ENCODE data around the gene TIMELESS. TPM values are rescaled to one million over a fixed set of nuclear protein-coding genes. Genes with fewer than 3 reads are reported as not detected.
A peak's percentile ranks its signal among the peaks of the same experiment; 100 is the strongest.
"Not testable (repeated sequence)": the region's sequence is repeated elsewhere in the genome, so short reads cannot be mapped to it uniquely, and the experiment has no call there.

Gene TIMELESS
- total RNA-seq, 1 donor from 2014 or later = 11.7 TPM

DNA sequence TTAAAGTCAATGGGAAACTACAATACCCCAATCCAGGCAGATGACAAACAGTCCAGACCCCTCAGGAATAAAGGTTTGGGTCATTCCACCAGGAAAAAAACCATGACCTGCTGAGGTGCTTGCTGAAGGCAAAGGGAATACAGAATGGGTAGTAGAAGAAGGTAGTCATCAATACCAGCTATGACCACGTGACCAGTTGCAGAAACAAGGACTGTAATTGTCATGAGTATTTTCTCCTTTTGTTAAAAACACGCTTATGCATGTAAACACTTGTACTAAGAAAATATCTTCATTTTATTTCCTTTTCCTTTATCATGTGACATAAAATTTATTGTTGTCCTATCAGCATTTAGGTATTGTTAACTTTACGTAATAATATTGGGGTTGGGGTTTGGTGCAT is 45.0 kb downstream of the TIMELESS start:
- DNase-seq (ENCODE audit: low read depth in 2 of 2) = not testable (repeated sequence)

DNA sequence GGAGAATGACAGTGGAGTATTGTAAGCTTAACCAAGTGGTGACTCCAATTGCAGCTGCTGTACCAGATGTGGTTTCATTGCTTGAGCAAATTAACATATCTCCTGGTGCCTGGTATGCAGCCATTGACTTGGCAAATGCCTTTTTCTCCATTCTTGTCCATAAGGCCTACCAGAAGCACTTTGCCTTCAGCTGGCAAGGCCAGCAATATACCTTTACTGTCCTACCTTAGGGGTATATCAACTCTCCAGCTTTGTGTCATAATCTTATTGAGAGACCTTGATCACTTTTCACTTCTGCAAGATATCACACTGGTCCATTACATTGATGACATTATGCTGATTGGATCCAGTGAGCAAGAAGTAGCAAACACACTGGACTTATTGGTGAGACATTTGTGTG is 47.6 kb downstream of the TIMELESS start:
- DNase-seq (ENCODE audit: low read depth in 2 of 2) = not testable (repeated sequence)

DNA sequence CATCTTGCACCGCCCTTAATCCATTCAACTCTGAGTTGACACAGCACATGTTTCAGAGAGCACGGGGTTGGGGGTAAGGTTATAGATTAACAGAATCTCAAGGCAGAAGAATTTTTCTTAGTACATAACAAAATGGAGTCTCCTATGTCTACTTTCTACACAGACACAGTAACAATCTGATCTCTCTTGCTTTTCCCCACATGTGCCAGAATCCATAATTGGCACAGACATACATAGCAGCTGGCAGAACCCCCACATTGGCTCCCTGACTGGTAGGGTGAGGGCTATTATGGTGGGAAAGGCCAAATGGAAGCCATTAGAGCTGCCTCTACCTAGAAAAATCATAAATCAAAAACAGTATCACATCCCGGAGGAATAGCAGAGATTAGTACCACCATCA is 48.1 kb downstream of the TIMELESS start:
- not testable (repeated sequence) for DNase-seq (ENCODE audit: low read depth in 2 of 2)

DNA sequence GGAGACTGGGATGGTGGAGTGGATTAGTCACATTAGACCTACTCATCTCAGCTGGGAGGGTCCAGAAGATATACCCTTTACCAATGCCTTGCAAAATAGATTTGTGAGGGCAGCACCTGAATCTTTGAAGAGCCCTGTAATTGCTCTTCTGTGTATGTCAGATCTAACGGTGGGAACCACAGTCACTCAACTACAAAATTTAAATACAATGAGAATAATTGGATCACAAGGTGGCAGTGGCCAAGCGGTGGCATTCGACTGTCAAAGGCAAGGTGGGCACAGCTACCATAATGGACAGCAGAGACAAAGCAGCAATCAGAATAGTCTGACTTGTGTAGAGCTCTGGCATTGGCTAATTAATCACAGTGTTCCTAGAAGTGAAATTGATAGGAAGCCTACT is 49.8 kb downstream of the TIMELESS start:
- DNase-seq (ENCODE audit: low read depth in 2 of 2) = not testable (repeated sequence)

DNA sequence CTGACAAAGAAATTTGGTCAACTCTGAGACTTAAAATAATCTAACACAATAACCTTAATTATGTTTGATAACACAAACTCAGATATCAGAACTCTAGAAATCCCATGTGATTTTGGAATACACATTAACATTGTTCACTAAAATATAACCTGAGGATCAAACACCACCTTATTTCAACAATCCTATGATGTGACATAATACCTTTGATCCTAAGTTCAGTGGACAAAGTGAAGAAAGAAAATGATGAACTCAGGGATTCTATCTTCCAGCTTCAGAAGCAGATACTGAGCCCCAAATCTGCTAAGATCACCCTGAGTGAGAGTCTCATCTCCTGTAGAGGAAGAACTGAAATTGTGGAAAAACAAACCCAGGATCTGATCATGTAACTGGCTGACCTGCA is 50.9 kb downstream of the TIMELESS start:
- no peak for DNase-seq (ENCODE audit: low read depth in 2 of 2)

DNA sequence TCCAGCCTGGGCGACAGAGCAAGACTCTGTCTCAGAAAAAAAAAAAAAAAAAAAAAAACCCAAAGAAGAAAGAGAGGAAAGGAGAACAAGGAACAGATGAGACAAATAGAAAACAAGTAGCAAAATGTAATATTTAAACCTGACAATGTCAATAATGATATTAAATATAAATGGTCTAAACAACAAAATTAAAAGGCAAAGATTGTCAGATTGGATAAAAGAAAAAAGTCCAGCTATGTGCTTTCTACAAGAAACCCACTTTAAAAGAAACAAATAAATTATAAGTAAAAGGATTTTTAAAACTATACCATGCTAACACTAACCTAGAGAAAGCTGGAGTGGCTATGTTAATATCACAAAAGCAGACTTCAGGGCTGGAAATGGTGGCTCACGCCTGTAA is 56.9 kb downstream of the TIMELESS start:
- DNase-seq (ENCODE audit: low read depth in 2 of 2) = no peak

DNA sequence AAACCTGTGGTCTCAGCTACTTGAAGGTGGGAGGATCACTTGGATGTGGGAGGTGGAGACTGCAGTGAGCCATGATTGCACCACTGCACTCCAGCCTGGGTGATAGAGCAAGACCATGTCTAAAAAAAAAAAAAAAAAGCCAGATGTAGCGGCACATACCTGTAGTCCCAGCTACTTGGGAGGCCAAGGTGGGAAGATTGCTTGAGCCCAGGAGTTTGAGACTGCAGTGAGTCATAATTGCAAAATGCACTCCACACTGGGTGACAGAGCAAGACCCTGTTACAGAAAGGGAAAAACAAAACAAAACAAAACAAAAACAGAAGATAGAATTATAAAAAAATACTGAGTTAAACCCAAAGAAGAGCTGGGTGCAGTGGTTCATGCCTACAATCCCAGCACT is 57.5 kb downstream of the TIMELESS start:
- DNase-seq (ENCODE audit: low read depth in 2 of 2) = no peak

DNA sequence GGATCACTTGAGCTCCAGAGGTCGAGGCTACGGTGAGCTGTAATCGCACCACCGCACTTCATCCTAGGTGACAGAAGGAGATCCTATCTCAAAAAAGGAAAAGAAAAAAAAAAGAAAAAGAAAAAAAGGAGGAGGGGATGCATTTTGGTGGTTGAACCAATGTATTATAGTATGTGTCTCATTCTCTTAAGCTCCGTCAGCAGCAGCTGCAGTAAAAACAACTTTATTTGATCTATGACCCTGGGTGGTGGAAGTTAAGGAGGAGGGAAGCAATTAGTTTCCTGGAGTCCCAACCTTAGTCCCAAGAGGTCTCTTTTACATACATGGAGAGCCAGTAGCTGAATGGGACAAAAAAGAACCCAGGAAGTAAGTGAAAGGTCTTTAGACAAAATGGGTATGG is 59.8 kb downstream of the TIMELESS start:
- no peak for DNase-seq (ENCODE audit: low read depth in 2 of 2)

DNA sequence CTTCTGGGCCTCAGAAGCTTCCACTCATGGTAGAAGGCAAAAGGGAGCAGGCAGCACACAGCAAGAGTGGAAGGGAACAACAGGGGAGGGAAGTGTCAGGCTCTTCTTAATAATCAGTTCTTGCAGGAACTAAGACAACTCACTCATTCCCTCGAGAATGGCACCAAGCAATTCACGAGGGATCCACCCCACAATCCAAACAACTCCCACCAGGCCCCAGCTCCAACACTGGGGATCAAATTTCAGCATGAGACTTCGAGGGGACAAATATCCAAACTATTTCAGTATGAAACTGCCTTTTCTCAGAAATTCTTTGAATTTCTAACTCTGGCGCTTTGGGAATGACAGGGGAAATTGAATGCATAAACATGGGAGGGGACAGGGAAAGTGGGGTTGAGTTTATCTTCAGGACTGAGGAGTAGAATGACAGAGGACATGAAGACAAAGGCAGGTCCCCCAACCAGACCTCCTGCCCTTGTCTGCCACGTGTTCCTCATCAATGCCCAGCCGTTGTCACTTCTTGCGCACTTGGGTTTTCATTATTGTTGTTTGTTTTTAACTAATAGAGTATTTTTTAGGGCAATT is 62.0 kb downstream of the TIMELESS start:
- no peak for DNase-seq (ENCODE audit: low read depth in 2 of 2)

DNA sequence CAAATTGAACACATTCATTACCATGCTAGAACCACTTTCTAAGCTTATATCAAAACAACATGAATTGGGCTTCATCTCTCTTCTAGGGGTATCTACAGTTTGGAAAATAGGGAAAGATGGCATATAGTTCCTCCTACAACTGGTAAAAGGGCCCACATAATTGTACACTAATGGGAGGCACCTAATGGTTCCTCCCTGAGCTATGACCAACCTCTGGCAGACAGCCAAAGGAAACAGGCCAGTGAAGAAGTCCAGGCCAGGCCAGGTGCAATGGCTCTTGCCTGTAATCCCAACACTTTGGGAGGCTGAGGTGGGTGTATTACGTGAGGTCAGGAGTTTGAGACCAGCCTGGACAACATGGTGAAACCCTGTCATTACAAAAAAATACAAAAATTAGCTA is 63.4 kb downstream of the TIMELESS start:
- DNase-seq (ENCODE audit: low read depth in 2 of 2) = peak in 1 of 2 donors; percentile 19

DNA sequence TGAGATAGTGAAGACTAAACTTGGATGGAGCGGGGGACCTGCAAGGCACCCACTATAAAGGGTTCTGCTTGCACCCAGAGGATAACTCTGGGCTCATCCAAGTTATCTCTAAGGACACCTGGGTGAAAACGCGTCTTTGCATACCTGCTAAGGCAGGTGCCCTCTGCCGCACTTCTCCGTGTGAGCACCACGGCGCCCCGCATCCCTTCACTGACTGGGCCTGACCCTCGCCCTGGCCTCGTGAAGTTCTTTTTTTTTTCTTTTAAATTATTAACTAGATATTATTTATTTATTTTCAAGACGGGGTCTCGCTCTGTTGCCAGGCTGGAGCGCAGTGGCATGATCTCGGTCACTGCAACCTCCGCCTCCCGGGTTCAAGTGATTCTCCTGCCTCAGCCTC is 66.6 kb downstream of the TIMELESS start:
- DNase-seq (ENCODE audit: low read depth in 2 of 2) = no peak

DNA sequence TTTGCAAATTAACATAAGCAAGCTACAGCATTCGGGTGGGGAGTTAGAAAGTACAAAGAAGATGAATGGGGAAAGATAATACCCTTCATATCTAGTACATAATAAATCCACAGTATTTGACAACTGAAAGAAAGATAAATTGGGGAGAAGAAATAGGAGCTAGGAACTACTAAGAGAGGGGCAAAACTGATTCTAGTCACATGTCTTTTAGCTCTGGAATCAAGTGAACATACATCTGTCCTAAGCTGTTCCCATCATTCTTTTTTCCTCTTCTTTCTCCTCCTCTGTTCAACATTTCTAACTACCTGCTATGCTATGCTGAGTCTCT is 71.3 kb downstream of the TIMELESS start:
- no peak for DNase-seq (ENCODE audit: low read depth in 2 of 2)

DNA sequence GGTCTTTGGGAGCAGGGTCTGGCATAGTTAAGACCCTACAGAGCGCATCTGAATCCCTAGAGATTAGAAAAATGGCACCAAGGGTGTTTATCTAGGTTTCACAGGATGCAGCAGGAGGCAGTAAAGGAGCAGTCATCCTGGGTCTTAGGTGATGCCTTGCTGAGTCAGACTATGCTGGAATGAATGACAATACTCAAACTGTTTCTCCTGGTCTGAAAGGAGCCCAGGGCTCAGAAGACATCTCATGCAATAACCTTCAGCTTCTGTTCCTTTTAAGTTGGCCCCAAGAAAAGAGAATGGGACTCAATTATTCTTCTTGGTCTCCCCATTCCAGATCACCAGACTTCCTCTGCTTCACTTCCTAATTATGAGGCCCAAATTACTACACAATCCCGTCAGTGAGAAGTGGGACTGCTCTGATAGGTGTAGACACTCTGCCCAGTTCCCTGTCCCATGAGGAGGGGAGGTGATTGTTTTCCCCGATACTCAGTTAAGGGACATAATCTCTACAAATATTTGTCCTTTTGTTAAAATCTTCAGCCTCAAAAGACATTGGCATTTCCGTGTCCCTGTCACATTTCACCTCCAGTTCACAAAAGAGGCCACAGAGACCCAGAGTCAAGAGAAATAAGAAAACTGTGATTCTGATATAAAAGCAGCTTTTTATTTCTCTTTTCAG is 71.8 kb downstream of the TIMELESS start:
- DNase-seq (ENCODE audit: low read depth in 2 of 2) = peak in 1 of 2 donors; percentile 33

DNA sequence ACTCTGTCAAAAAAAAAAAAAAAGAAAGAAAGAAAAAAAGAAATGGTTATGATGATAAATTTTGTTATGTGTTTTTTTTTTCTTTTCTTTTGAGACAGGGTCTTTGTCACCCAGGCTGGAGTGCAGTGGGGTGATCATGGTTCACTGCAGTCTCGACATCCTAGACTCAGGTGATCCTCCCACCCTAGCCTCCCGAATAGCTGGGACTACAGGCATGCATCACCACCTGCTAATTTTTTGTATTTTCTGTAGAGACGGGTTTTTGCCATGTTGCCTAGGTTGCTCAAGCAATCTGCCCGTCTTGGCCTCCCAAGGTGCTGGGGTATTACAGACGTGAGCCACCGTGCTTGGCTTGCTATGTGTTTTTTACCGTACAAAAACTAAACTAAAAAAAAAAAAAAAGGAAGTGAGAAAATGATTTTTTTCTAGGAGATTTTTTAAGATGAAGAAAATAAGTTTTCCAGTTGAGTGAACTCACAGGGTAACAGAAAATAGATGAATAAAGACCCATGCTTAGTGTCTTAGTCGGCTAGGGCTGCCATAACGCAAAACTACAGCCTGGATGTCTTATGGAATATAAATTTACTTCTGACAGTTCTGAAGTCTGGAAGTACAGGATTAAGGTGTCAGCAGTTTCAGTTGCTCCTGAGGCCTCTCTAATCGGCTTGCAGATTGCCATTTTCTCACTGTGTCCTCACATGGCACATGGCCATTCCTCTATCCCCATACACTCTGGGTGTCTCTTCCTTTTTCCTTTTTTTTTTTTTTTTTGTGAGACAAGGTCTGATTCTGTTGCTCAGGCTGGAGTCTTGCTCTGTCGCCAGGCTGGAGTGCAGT is 73.4 kb downstream of the TIMELESS start:
- no peak for DNase-seq (ENCODE audit: low read depth in 2 of 2)

DNA sequence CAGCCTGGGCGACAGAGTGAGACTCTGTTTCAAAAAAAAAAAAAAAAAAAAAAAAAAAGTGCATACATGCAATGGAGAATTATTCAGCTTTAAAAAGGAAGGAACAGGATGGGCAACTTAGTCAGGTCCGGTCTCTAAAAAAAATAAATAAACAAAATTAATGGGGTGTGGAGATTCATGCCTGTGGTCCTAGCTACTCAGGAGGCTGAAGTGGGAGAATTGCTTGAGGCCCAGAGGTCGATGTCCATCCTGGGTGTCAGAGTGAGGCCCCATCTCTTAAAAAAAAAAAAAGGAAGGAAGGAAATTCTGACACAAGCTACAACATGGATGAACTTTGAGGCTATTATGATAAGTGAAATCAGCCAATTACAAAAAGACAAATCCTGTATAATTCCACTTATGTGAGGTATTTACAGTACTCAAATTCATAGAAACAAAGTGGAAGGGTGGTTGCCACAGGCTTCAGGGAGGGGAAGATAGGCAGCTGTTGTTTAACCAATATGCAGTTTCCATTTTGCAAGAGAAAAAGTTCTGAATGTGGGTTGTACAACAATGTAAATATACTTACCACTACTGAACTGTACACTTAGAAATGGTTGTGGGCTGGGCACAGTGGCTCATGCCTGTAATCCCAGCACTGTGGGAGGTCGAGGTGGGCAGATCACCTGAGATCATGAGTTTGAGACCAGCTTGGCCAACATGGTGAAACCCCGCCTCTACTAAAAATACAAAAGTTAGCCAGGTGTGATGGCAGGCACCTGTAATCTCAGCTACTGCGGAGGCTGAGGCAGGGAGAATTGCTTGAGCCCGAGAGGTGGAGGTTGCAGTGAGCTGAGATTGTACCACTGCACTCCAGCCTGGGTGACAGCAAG is 74.3 kb downstream of the TIMELESS start:
- DNase-seq (ENCODE audit: low read depth in 2 of 2) = peak; percentile 43 to 48

DNA sequence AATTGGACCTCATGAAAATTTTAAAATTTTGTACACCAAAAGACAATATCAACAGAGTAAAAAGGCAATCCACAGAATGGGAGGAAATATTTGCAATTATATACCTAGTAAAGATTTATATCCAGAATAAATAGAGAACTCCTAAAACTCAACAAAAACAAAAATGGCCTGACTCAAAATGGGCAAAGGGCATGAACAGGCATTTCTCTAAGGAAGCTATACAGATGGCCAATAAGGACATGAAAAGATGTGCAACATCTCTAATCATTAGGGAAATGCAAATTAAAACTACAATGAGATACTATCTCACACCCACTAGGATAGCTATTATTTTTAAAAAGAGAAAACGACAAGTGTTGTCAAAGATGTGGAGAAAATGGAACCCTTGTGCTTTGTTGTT is 75.7 kb downstream of the TIMELESS start:
- DNase-seq (ENCODE audit: low read depth in 2 of 2) = no peak

DNA sequence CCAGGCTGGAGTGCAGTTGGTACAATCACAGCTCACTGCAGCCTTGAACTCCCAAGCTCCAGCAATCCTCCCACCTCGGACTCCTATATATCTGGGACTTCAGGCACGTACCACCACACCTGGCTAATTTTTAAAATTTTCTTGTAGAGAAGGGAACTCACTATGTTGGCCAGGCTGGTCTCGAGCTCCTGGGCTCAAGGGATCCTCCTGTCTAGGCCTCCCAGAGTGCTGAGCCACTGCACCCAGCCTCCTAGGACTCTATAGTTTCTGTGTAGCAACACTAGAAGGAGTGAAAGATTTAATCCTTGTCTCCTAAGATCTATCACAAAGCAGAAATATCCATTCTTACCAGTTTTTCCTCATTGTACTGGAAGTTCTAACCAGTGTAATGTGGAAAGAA is 82.3 kb downstream of the TIMELESS start:
- DNase-seq (ENCODE audit: low read depth in 2 of 2) = no peak

Other genes starting within 250 kb of the TIMELESS start
- 61.4 and 90.8 TPM in 2 replicates for gene RNF41, start 227.5 kb downstream of the TIMELESS start, total RNA-seq
- 21.6 and 22.5 TPM in 2 replicates for gene NABP2, start 225.1 kb downstream of the TIMELESS start, total RNA-seq
- not detected in 2 replicates for gene SLC39A5, start 219.4 kb downstream of the TIMELESS start, total RNA-seq
- 10.1 and 17.1 TPM in 2 replicates for gene ANKRD52, start 191.0 kb downstream of the TIMELESS start, total RNA-seq
- 6.0 and 10.0 TPM in 2 replicates for gene COQ10A, start 182.5 kb downstream of the TIMELESS start, total RNA-seq
- 119 and 132 TPM in 2 replicates for gene CS, start 149.1 kb downstream of the TIMELESS start, total RNA-seq
- 61.0 and 73.5 TPM in 2 replicates for gene CNPY2, start 133.4 kb downstream of the TIMELESS start, total RNA-seq
- 6.7 and 9.6 TPM in 2 replicates for gene PAN2, start 115.4 kb downstream of the TIMELESS start, total RNA-seq
- gene IL23A, start 110.5 kb downstream of the TIMELESS start, total RNA-seq = 0.13 TPM in 1 of 2 replicates, not detected in the other
- 44.3 and 63.1 TPM in 2 replicates for gene STAT2, start 89.3 kb downstream of the TIMELESS start, total RNA-seq
- not detected in 2 replicates for gene APOF, start 86.6 kb downstream of the TIMELESS start, total RNA-seq
- 0.26 and 0.51 TPM in 2 replicates for gene MIP, start 5.2 kb upstream of the TIMELESS start, total RNA-seq
- gene SPRYD4, start 19.2 kb upstream of the TIMELESS start, total RNA-seq = 1.4 and 2.1 TPM in 2 replicates
- 0.13 TPM in 2 replicates for gene GLS2, start 38.7 kb upstream of the TIMELESS start, total RNA-seq
- gene RBMS2, start 72.4 kb upstream of the TIMELESS start, total RNA-seq = 43.6 and 52.4 TPM in 2 replicates
- gene BAZ2A, start 180.9 kb upstream of the TIMELESS start, total RNA-seq = 18.2 and 28.2 TPM in 2 replicates
- 504 and 583 TPM in 2 replicates for gene ATP5F1B, start 196.6 kb upstream of the TIMELESS start, total RNA-seq
- gene PTGES3, start 238.9 kb upstream of the TIMELESS start, total RNA-seq = 56.8 and 63.4 TPM in 2 replicates

Measured in dermis microvascular lymphatic vessel endothelial cell (primary cell).